Peyer's patch (tissue), 4 donors: ENCODE data around the gene SP140. TPM values are rescaled to one million over a fixed set of nuclear protein-coding genes. Genes with fewer than 3 reads are reported as not detected.

ENCODE experiments used
- DNase-seq, 3 donors: peaks; one replicate each; pipeline ENCODE4 v3.0.0-alpha.2; 2017 to 2019
- H3K27ac ChIP-seq, 4 donors: fragments of 200-600 bp; sonication (generic); one replicate each; pipeline ENCODE4 v1.5.1; 2016 to 2019
- H3K27me3 ChIP-seq, 2 donors: fragments of 200-600 bp; sonication (generic); one replicate each; pipeline ENCODE4 v1.5.1; 2019
- H3K36me3 ChIP-seq, 3 donors: fragments of 200-600 bp; sonication (generic); one replicate each; pipeline ENCODE4 v1.5.1; 2016 to 2019
- H3K4me1 ChIP-seq, 4 donors: fragments of 200-600 bp; sonication (generic); one replicate each; pipeline ENCODE4 v1.5.1; 2016 to 2019
- H3K4me3 ChIP-seq, 4 donors: fragments of 200-600 bp; sonication (generic); 1 replicate in 3 of 4; 2 replicates in 1 of 4; pipeline ENCODE4 v1.5.1; 2016 to 2019; ENCODE audit warnings: mild to moderate bottlenecking in 1 of 4
- H3K9me3 ChIP-seq, 4 donors: fragments of 200-600 bp; sonication (generic); one replicate each; pipeline ENCODE4 v1.5.1; 2016 to 2019; ENCODE audit warnings: mild to moderate bottlenecking in 1 of 4
- POLR2A ChIP-seq, 2 donors: fragments of 450-650 bp; IDR thresholded peaks; one replicate each; pipeline ENCODE4 v1.5.1; 2017; ENCODE audit warnings: antibody characterized with exemption in 2 of 2, mild to moderate bottlenecking in 2 of 2, moderate library complexity in 2 of 2
- total RNA-seq, 4 donors: library from RNA; depleted of rRNA; stranded (reverse); fragments of >200 nt; gene quantifications; one replicate each; pipeline ENCODE4 v1.1.0, GENCODE V29; 2016
- TF ChIP-seq, protein P1 (sequence below), 6 experiments: fragments of 450-650 bp in 4 of 6; fragments of 200-600 bp in 2 of 6; sonication (generic) in 1 of 6; IDR thresholded peaks; one replicate each; pipeline ENCODE4 v1.5.1; 2017 to 2019; ENCODE audit warnings: antibody characterized with exemption in 6 of 6, mild to moderate bottlenecking in 3 of 6, moderate library complexity in 1 of 6

SP140 gene
- total RNA-seq, 4 donors from 2014 or later, result 3.0 to 99.9 (median 9.4) TPM

DNA sequence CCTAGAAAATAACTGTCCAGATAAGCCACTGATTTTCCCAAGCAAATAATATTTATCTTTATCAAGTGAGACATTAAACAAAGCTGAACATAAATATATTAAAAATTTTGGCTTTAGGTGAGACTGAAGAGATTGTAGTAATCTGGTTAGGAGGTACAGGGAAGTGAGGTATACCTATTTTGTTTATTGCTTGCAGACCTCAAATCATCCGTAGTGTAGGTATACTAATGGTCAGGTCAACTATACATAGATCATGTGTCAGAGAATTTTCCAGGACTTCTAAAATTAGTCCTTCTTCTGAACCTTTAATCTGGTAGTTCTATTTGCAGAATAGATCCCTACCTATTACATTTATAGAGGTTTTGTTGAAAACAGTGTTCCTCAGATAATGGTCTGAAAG is 41.5 kb downstream of the SP140 start:
- Histone ChIP-seq H3K27ac (peak overlapping the region in 1 of 4 donors; percentile 43), H3K36me3 (no peaks in the 10 kb centered on the region), H3K4me1 (peaks cover 0 to 10% (median 4%) of the 10 kb centered on the region in 4 donors), H3K27me3 (no peaks in the 10 kb centered on the region), H3K9me3 (no peaks in the 10 kb centered on the region), H3K4me3 (no peak overlapping the region)
- no peak for DNase-seq
- TF ChIP-seq POLR2A (IDR thresholded peaks at IDR 0.05), result no peak
- TF ChIP-seq, protein P1, sequence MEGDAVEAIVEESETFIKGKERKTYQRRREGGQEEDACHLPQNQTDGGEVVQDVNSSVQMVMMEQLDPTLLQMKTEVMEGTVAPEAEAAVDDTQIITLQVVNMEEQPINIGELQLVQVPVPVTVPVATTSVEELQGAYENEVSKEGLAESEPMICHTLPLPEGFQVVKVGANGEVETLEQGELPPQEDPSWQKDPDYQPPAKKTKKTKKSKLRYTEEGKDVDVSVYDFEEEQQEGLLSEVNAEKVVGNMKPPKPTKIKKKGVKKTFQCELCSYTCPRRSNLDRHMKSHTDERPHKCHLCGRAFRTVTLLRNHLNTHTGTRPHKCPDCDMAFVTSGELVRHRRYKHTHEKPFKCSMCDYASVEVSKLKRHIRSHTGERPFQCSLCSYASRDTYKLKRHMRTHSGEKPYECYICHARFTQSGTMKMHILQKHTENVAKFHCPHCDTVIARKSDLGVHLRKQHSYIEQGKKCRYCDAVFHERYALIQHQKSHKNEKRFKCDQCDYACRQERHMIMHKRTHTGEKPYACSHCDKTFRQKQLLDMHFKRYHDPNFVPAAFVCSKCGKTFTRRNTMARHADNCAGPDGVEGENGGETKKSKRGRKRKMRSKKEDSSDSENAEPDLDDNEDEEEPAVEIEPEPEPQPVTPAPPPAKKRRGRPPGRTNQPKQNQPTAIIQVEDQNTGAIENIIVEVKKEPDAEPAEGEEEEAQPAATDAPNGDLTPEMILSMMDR (IDR thresholded peaks at IDR 0.05), result no peak

DNA sequence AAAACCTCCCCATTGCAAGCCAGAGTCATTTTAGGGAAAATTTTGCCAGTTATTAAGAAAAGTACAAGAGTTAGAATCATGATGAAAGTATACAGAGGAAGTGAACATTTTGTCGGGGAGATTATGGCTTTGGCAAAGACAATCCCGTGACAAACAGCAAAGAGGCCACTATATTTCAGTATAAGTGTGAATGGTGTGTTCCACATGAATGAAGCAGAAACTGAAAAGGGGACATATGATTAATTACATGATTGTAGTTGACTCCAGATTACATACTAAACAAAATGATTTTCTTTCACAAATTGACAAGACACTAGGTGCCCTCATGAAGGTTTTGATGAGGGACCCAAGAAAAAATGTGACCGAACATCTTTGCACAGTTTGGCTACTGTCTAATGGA is 42.0 kb downstream of the SP140 start:
- Histone ChIP-seq H3K36me3 (no peaks in the 10 kb centered on the region), H3K27ac (peak overlapping the region in 1 of 4 donors; percentile 64), H3K4me1 (peaks cover 0 to 10% (median 4%) of the 10 kb centered on the region in 4 donors), H3K27me3 (no peaks in the 10 kb centered on the region), H3K9me3 (no peaks in the 10 kb centered on the region), H3K4me3 (no peak overlapping the region)
- no peak for DNase-seq
- TF ChIP-seq, protein P1 (IDR thresholded peaks at IDR 0.05), result no peak
- no peak for TF ChIP-seq POLR2A (IDR thresholded peaks at IDR 0.05)

DNA sequence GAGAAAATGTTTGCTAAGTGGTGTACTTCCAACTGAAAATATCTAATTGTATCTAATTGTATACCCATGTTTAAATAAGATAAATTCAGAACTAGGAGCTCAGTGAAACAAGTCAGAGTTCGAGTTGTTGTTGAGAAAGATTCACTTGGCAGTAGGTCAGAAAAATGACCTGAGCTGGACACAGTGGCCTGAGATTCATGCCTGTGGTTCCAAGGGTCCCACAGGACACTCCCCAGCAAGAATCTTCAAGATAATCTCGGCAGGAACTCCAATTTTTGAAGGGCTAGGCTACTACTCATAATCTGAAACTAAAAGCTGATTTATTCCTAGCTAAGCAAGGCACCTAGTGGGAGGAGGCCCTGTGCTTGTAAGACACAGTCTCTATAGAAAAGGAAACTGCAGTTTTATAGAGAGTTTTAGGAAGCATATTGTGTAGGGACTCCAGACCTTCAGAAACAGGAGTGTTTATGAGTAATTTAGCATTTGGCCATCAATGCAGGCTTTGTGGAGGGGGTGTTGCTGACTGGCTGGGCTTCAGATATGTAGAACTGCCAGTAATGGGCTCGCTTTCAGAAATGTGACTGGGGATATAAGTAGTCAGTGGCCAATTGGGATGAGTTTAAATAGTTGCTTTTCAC is 43.2 kb downstream of the SP140 start:
- Histone ChIP-seq H3K27me3 (no peaks in the 10 kb centered on the region), H3K4me1 (peaks cover 0 to 10% (median 4%) of the 10 kb centered on the region in 4 donors), H3K36me3 (no peaks in the 10 kb centered on the region), H3K4me3 (no peak overlapping the region), H3K9me3 (no peaks in the 10 kb centered on the region), H3K27ac (peak overlapping the region in 1 of 4 donors; percentile 53)
- DNase-seq, result no peak
- TF ChIP-seq, protein P1 (IDR thresholded peaks at IDR 0.05), result no peak
- no peak for TF ChIP-seq POLR2A (IDR thresholded peaks at IDR 0.05)

DNA sequence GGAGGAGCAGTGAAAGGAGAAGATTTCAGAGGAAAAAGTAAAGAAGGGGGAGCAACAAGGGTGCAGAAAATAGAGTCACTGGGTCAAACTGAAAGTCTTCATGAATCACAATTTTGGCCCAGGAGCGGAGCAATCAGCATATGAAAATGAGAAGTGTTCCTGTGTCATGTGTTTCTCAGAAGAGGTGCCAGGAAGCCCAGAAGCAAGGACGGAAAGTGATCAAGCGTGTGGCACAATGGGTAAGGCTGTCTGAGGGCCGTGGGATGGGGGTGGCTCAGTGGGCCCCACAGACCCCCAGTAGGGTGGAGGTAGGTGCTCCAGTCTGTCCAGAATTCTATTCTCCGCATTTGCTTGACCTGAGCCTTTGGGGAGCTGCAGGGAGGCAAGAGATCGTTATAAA is 44.2 kb downstream of the SP140 start:
- H3K27ac ChIP-seq, result peak overlapping the region in 1 of 4 donors; percentile 53
- H3K4me1 ChIP-seq, result peaks cover 0 to 10% (median 4%) of the 10 kb centered on the region in 4 donors
- no peaks in the 10 kb centered on the region for H3K36me3 ChIP-seq
- H3K27me3 ChIP-seq, result no peaks in the 10 kb centered on the region
- DNase-seq, result peak in 2 of 3 donors; percentile 42 to 48
- H3K9me3 ChIP-seq, result no peaks in the 10 kb centered on the region
- TF ChIP-seq, protein P1 (IDR thresholded peaks at IDR 0.05), result no peak
- no peak for TF ChIP-seq POLR2A (IDR thresholded peaks at IDR 0.05)
- no peak overlapping the region for H3K4me3 ChIP-seq

DNA sequence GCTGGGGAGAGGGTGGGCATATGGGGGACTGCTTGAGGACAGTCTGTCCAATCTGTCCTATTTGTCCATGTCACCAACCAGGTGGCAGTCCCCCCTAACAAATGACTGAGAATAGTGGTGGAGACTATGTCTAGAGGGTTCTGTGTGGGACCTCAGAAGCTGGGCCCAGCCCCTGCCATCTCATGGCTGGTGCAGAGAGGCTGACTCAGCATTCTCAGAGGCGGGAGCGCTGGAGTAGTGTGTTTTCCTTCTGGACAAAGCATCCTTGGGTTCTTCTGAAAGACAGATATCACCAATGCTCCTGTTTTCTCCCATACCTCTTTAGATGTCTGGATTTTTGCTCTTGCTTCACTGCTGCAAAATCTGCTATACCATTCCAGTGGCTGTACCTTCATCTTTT is 57.4 kb downstream of the SP140 start:
- TF ChIP-seq, protein P1 (IDR thresholded peaks at IDR 0.05), result no peak
- TF ChIP-seq POLR2A (IDR thresholded peaks at IDR 0.05), result no peak
- Histone ChIP-seq H3K9me3 (no peaks in the 10 kb centered on the region), H3K4me1 (no peaks in the 10 kb centered on the region), H3K27ac (no peak overlapping the region), H3K27me3 (no peaks in the 10 kb centered on the region), H3K36me3 (no peaks in the 10 kb centered on the region), H3K4me3 (no peak overlapping the region)
- DNase-seq, result no peak
